ENCODE data around the gene GRIK2. TPM values are rescaled to one million over a fixed set of nuclear protein-coding genes. Genes with fewer than 3 reads are reported as not detected.

The GRIK2 gene
- total RNA-seq, 1 donor from 2014 or later: 95.5 TPM

DNA sequence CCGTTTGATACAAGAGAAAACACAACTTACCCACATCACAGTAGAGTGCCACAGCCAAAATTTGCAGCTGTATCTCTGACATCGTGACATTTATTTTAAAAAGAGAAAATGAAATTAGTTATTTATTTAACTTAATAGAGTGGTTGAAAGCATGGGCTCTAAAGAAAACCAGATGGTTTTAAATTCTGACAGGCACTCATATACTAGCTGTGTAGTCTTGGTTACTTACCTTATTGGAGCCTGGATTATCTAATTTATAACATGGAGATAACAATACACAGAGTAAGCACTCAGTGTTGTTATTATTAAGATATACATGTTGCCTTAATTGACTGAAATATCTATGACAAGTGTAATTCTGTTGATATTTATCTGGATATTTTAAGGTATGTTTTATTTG is 334.9 kb downstream of the GRIK2 start:
- DNase-seq: no peak

GRCh38 chr6:101728956-101729355 is 335.4 kb downstream of the GRIK2 start:
- H3K9me3 Mint-ChIP-seq (ENCODE audit: unreplicated experiment): no peaks in the 10 kb centered on the region
- no peak overlapping the region for H3K27ac Mint-ChIP-seq (ENCODE audit: unreplicated experiment)

More for the DNA sequence above, 334.9 kb downstream of the GRIK2 start:
- Mint-ChIP-seq H3K27me3 (ENCODE audit: unreplicated experiment) (peaks cover 3% of the 10 kb centered on the region), H3K4me1 (ENCODE audit: low read depth, unreplicated experiment) (no peaks in the 10 kb centered on the region), H3K36me3 (ENCODE audit: unreplicated experiment) (no peaks in the 10 kb centered on the region), H3K4me3 (ENCODE audit: unreplicated experiment) (no peak overlapping the region), H3K9me3 (ENCODE audit: unreplicated experiment) (no peaks in the 10 kb centered on the region), H3K27ac (ENCODE audit: unreplicated experiment) (no peak overlapping the region)
- TF ChIP-seq, protein P1, sequence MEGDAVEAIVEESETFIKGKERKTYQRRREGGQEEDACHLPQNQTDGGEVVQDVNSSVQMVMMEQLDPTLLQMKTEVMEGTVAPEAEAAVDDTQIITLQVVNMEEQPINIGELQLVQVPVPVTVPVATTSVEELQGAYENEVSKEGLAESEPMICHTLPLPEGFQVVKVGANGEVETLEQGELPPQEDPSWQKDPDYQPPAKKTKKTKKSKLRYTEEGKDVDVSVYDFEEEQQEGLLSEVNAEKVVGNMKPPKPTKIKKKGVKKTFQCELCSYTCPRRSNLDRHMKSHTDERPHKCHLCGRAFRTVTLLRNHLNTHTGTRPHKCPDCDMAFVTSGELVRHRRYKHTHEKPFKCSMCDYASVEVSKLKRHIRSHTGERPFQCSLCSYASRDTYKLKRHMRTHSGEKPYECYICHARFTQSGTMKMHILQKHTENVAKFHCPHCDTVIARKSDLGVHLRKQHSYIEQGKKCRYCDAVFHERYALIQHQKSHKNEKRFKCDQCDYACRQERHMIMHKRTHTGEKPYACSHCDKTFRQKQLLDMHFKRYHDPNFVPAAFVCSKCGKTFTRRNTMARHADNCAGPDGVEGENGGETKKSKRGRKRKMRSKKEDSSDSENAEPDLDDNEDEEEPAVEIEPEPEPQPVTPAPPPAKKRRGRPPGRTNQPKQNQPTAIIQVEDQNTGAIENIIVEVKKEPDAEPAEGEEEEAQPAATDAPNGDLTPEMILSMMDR (IDR thresholded peaks at IDR 0.05; ENCODE audit: partially characterized antibody, unreplicated experiment): no peak

DNA sequence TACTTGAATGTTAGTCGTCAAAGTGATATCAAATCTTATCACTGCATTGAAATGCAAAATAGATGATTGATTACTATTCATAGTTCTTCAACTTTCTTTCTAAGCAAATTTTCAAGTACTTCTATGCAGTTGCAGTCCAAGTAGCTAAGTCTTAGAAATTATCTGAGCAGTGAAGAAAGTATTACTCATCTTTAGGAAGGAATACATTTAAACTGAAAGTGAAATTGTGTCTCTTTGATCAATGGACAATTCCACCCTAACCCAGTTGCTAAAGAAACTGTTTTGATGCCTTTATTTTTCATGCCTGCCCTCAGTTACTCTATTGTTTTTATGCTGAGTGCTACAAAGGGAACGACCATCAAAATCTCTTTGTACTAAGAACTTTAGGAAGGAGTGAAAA is 337.4 kb downstream of the GRIK2 start:
- Mint-ChIP-seq H3K4me1 (ENCODE audit: low read depth, unreplicated experiment) (no peaks in the 10 kb centered on the region), H3K9me3 (ENCODE audit: unreplicated experiment) (no peaks in the 10 kb centered on the region), H3K27me3 (ENCODE audit: unreplicated experiment) (peaks cover 3% of the 10 kb centered on the region), H3K36me3 (ENCODE audit: unreplicated experiment) (peaks cover 13% of the 10 kb centered on the region), H3K4me3 (ENCODE audit: unreplicated experiment) (no peak overlapping the region), H3K27ac (ENCODE audit: unreplicated experiment) (no peak overlapping the region)
- TF ChIP-seq, protein P1 (IDR thresholded peaks at IDR 0.05; ENCODE audit: partially characterized antibody, unreplicated experiment): no peak
- DNase-seq: no peak

More at GRCh38 chr6:101728956-101729355, 335.4 kb downstream of the GRIK2 start:
- DNase-seq: no peak
- Mint-ChIP-seq H3K27me3 (ENCODE audit: unreplicated experiment) (peaks cover 3% of the 10 kb centered on the region), H3K4me1 (ENCODE audit: low read depth, unreplicated experiment) (no peaks in the 10 kb centered on the region), H3K36me3 (ENCODE audit: unreplicated experiment) (no peaks in the 10 kb centered on the region), H3K4me3 (ENCODE audit: unreplicated experiment) (no peak overlapping the region)
- TF ChIP-seq, protein P1 (IDR thresholded peaks at IDR 0.05; ENCODE audit: partially characterized antibody, unreplicated experiment): no peak

GRCh38 chr6:101733899-101734298 is 340.4 kb downstream of the GRIK2 start:
- H3K36me3 Mint-ChIP-seq (ENCODE audit: unreplicated experiment): peaks cover 23% of the 10 kb centered on the region
- peaks cover 10% of the 10 kb centered on the region for H3K9me3 Mint-ChIP-seq (ENCODE audit: unreplicated experiment)
- peaks cover 5% of the 10 kb centered on the region for H3K4me1 Mint-ChIP-seq (ENCODE audit: low read depth, unreplicated experiment)
- no peak overlapping the region for H3K4me3 Mint-ChIP-seq (ENCODE audit: unreplicated experiment)
- no peak for DNase-seq
- TF ChIP-seq, protein P1 (IDR thresholded peaks at IDR 0.05; ENCODE audit: partially characterized antibody, unreplicated experiment): no peak
- H3K27ac Mint-ChIP-seq (ENCODE audit: unreplicated experiment): no peak overlapping the region
- peaks cover 7% of the 10 kb centered on the region for H3K27me3 Mint-ChIP-seq (ENCODE audit: unreplicated experiment)

DNA sequence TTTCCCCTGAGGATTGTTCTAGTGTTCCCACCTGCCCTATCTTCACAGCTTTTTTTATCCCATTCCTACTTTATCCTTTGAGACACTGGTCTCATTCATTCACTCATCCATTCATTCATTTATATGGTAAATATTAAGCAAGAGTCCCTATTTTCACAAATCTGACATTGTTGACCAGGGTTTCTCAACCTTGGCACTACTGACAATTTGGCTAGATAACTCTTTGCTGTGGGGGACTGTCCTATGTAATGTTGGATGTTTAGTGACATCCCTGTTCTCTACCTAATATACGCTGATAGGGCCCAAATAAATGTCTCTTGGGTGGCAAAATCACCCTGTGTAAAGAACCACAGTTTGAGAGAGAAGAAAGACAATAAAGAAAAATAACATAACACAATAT is 345.0 kb downstream of the GRIK2 start:
- peak overlapping the region; percentile 91 for H3K27ac Mint-ChIP-seq (ENCODE audit: unreplicated experiment)
- peaks cover 15% of the 10 kb centered on the region for H3K9me3 Mint-ChIP-seq (ENCODE audit: unreplicated experiment)
- peaks cover 17% of the 10 kb centered on the region for H3K4me1 Mint-ChIP-seq (ENCODE audit: low read depth, unreplicated experiment)
- TF ChIP-seq, protein P1 (IDR thresholded peaks at IDR 0.05; ENCODE audit: partially characterized antibody, unreplicated experiment): no peak
- peaks cover 6% of the 10 kb centered on the region for H3K27me3 Mint-ChIP-seq (ENCODE audit: unreplicated experiment)
- H3K4me3 Mint-ChIP-seq (ENCODE audit: unreplicated experiment): no peak overlapping the region
- DNase-seq: no peak
- H3K36me3 Mint-ChIP-seq (ENCODE audit: unreplicated experiment): peaks cover 23% of the 10 kb centered on the region
